ENCODE results near the gene KLHL29. TPM values are rescaled to one million over a fixed set of nuclear protein-coding genes. Genes with fewer than 3 reads are reported as not detected.
A peak's percentile ranks its signal among the peaks of the same experiment; 100 is the strongest.
"Not testable (repeated sequence)": the region's sequence is repeated elsewhere in the genome, so short reads cannot be mapped to it uniquely, and the experiment has no call there.

Gene KLHL29
- total and polyA plus RNA-seq, 7 experiments from 2014 or later = 0.59 to 6.5 (median 5.6) TPM

DNA sequence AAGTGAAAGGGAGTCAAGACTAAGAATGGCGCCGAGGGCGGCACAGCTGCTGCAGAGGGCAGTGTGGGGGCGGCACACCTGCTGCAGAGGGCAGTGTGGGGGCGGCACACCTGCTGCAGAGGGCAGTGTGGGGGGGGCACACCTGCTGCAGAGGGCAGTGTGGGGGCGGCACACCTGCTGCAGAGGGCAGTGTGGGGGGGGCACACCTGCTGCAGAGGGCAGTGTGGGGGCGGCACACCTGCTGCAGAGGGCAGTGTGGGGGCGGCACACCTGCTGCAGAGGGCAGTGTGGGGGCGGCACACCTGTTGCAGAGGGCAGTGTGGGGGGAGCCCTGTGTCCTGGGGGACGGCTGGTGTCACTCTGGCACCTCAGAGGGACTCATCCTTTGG, 36.9 kb upstream of the KLHL29 start:
- H3K36me3 Mint-ChIP-seq; H3K9me3 ChIP-seq (ENCODE audit: control insufficient read depth in 2 of 3, low read length in 3 of 3); H3K4me1 ChIP-seq (ENCODE audit: control insufficient read depth in 2 of 2, insufficient read depth in 2 of 2, low read length in 2 of 2); H3K36me3 ChIP-seq (ENCODE audit: control insufficient read depth in 2 of 3, insufficient read depth in 3 of 3, low read length in 3 of 3); H3K27ac Mint-ChIP-seq; DNase-seq; ATAC-seq; POLR2A ChIA-PET; H3K27me3 ChIP-seq (ENCODE audit: control insufficient read depth in 2 of 2, insufficient read depth in 2 of 2, low read length in 2 of 2); H3K27ac ChIP-seq (ENCODE audit: low read depth, low read length); H3K9me3 Mint-ChIP-seq; intact Hi-C loops (cut with micrococcal nuclease); H3K4me3 Mint-ChIP-seq; H3K4me3 ChIP-seq (ENCODE audit: low read length); H3K4me1 Mint-ChIP-seq: not testable (repeated sequence)
- peaks cover 7 to 33% (median 26%) of the 10 kb centered on the region in 5 donors for H3K27me3 Mint-ChIP-seq
- CTCF ChIA-PET = interaction anchor here (0.7 kb wide), 1 partner anchor 11 kb away, joined by 3 read pairs; no protein-coding TSS in a partner anchor

- H3K4me1 Mint-ChIP-seq = peaks cover 0 to 3% (median 0%) of the 10 kb centered on the region in 7 donors
- ATAC-seq = no peak
- Histone ChIP-seq H3K4me1 (ENCODE audit: control insufficient read depth in 2 of 2, insufficient read depth in 2 of 2, low read length in 2 of 2) (no peaks in the 10 kb centered on the region), H3K9me3 (ENCODE audit: control insufficient read depth in 2 of 3, low read length in 3 of 3) (no peaks in the 10 kb centered on the region), H3K27me3 (ENCODE audit: control insufficient read depth in 2 of 2, insufficient read depth in 2 of 2, low read length in 2 of 2) (no peaks in the 10 kb centered on the region), H3K27ac (ENCODE audit: low read depth, low read length) (no peak overlapping the region), H3K36me3 (ENCODE audit: control insufficient read depth in 2 of 3, insufficient read depth in 3 of 3, low read length in 3 of 3) (no peaks in the 10 kb centered on the region), H3K4me3 (ENCODE audit: low read length) (no peak overlapping the region)
- no peak overlapping the region for H3K27ac Mint-ChIP-seq
- H3K36me3 Mint-ChIP-seq = no peaks in the 10 kb centered on the region
- ChIA-PET CTCF (interaction anchor here (0.6 kb wide), 1 partner anchor 83 kb away, joined by 3 read pairs; no protein-coding TSS in a partner anchor), POLR2A (no interaction called here)
- intact Hi-C loops (cut with micrococcal nuclease) = no loop called here
- no peak overlapping the region for H3K4me3 Mint-ChIP-seq
- no peak for DNase-seq
- H3K9me3 Mint-ChIP-seq = peaks cover 0 to 1% (median 0%) of the 10 kb centered on the region in 11 donors
- peaks cover 18 to 44% (median 37%) of the 10 kb centered on the region in 5 donors for H3K27me3 Mint-ChIP-seq
These were observed 35.5 kb upstream of the KLHL29 start for GRCh38 chr2:23349508-23349907.

DNA sequence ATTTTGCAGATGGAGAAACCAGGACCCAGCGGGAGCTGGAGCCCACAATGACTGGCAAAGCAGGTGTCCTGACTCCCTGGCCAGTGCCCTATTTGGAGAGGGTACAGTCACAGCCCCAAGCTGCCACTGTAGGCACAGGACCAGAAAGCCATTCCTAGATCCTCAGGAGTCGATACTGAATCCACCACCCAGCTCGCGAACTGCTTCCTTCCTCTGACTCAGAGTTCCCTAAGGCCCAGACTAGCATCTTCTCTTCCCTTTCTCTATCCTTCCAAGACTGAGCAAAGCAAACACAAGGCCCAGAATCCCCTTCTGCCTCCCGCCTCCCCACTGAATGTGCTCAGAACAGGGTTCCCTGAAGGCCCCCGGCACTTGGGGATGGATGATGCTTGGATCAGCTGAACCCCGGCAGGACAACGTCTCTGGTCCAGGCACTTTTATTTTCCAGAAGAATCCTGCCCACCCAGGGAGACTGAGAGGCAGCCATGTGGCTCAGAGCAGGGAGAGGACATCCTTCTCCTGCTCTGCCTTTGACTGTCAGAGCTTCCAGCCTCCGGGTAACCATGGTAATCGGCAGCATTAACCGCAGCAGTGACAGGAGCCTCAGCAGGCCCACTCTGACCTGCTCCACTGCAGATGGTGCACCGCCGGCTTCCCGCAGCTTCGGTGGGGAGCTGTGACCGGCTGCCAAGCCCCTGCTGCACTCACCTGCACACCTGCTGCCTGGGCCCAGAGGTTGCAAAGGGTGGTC, 34.8 kb upstream of the KLHL29 start:
- Histone ChIP-seq H3K9me3 (ENCODE audit: control insufficient read depth in 2 of 3, low read length in 3 of 3) (no peaks in the 10 kb centered on the region), H3K4me1 (ENCODE audit: control insufficient read depth in 2 of 2, insufficient read depth in 2 of 2, low read length in 2 of 2) (no peaks in the 10 kb centered on the region), H3K36me3 (ENCODE audit: control insufficient read depth in 2 of 3, insufficient read depth in 3 of 3, low read length in 3 of 3) (no peaks in the 10 kb centered on the region), H3K27ac (ENCODE audit: low read depth, low read length) (no peak overlapping the region), H3K4me3 (ENCODE audit: low read length) (no peak overlapping the region), H3K27me3 (ENCODE audit: control insufficient read depth in 2 of 2, insufficient read depth in 2 of 2, low read length in 2 of 2) (no peaks in the 10 kb centered on the region)
- peaks cover 0 to 1% (median 0%) of the 10 kb centered on the region in 11 donors for H3K9me3 Mint-ChIP-seq
- CTCF ChIA-PET = interaction anchor here (0.6 kb wide), 1 partner anchor 84 kb away, joined by 3 read pairs; no protein-coding TSS in a partner anchor
- no peak overlapping the region for H3K4me3 Mint-ChIP-seq
- no peaks in the 10 kb centered on the region for H3K36me3 Mint-ChIP-seq
- peaks cover 0 to 3% (median 0%) of the 10 kb centered on the region in 7 donors for H3K4me1 Mint-ChIP-seq
- POLR2A ChIA-PET = no interaction called here
- no peak for ATAC-seq
- H3K27me3 Mint-ChIP-seq = peaks cover 21 to 44% (median 41%) of the 10 kb centered on the region in 5 donors
- H3K27ac Mint-ChIP-seq = peak overlapping the region in 1 of 9 donors; percentile 46
- DNase-seq = no peak
- intact Hi-C loops (cut with micrococcal nuclease) = loop anchor here in 1 of 2 donors (5.0 kb wide), 1 partner anchor 52 kb away; no protein-coding TSS in a partner anchor

GRCh38 chr2:23350792-23351355, 34.1 kb upstream of the KLHL29 start:
- H3K27ac ChIP-seq (ENCODE audit: low read depth, low read length) = no peak overlapping the region
- no peaks in the 10 kb centered on the region for H3K9me3 ChIP-seq (ENCODE audit: control insufficient read depth in 2 of 3, low read length in 3 of 3)
- no peak for DNase-seq
- ChIA-PET CTCF (interaction anchor here (0.6 kb wide), 1 partner anchor 492 kb away, joined by 5 read pairs; no protein-coding TSS in a partner anchor), POLR2A (no interaction called here)
- no peaks in the 10 kb centered on the region for H3K36me3 Mint-ChIP-seq
- H3K9me3 Mint-ChIP-seq = peaks cover 0 to 1% (median 0%) of the 10 kb centered on the region in 11 donors
- peaks cover 0 to 3% (median 0%) of the 10 kb centered on the region in 7 donors for H3K4me1 Mint-ChIP-seq
- no peak overlapping the region for H3K27ac Mint-ChIP-seq
- H3K4me1 ChIP-seq (ENCODE audit: control insufficient read depth in 2 of 2, insufficient read depth in 2 of 2, low read length in 2 of 2) = no peaks in the 10 kb centered on the region
- H3K4me3 ChIP-seq (ENCODE audit: low read length) = no peak overlapping the region
- H3K27me3 Mint-ChIP-seq = peaks cover 22 to 42% (median 40%) of the 10 kb centered on the region in 5 donors
- H3K36me3 ChIP-seq (ENCODE audit: control insufficient read depth in 2 of 3, insufficient read depth in 3 of 3, low read length in 3 of 3) = no peaks in the 10 kb centered on the region
- intact Hi-C loops (cut with micrococcal nuclease) = loop anchor here (1.0 to 5.0 kb wide), 2 partner anchors 29 to 51 kb away; no protein-coding TSS in a partner anchor
- no peak overlapping the region for H3K4me3 Mint-ChIP-seq
- no peaks in the 10 kb centered on the region for H3K27me3 ChIP-seq (ENCODE audit: control insufficient read depth in 2 of 2, insufficient read depth in 2 of 2, low read length in 2 of 2)
- no peak for ATAC-seq

GRCh38 chr2:23351388-23352141, 33.4 kb upstream of the KLHL29 start:
- intact Hi-C loops (cut with micrococcal nuclease) = loop anchor here (1.0 to 5.0 kb wide), 2 partner anchors 29 to 51 kb away; no protein-coding TSS in a partner anchor
- peak; percentile 70 for ATAC-seq
- no peaks in the 10 kb centered on the region for H3K9me3 ChIP-seq (ENCODE audit: control insufficient read depth in 2 of 3, low read length in 3 of 3)
- Mint-ChIP-seq H3K36me3 (peaks cover 0 to 3% (median 0%) of the 10 kb centered on the region in 5 donors), H3K9me3 (peaks cover 0 to 1% (median 0%) of the 10 kb centered on the region in 11 donors), H3K4me3 (peak overlapping the region in 2 of 10 donors; percentile 48 to 50), H3K27me3 (peaks cover 23 to 39% (median 35%) of the 10 kb centered on the region in 5 donors), H3K4me1 (peaks cover 0 to 3% (median 0%) of the 10 kb centered on the region in 7 donors), H3K27ac (no peak overlapping the region)
- DNase-seq = peak in 8 of 9 donors; percentile 17 to 62 (median 40)
- no peaks in the 10 kb centered on the region for H3K27me3 ChIP-seq (ENCODE audit: control insufficient read depth in 2 of 2, insufficient read depth in 2 of 2, low read length in 2 of 2)
- CTCF ChIA-PET = interaction anchor here (0.6 kb wide), 1 partner anchor 491 kb away, joined by 5 read pairs; no protein-coding TSS in a partner anchor
- POLR2A ChIA-PET = no interaction called here
- no peaks in the 10 kb centered on the region for H3K4me1 ChIP-seq (ENCODE audit: control insufficient read depth in 2 of 2, insufficient read depth in 2 of 2, low read length in 2 of 2)
- H3K4me3 ChIP-seq (ENCODE audit: low read length) = no peak overlapping the region
- no peaks in the 10 kb centered on the region for H3K36me3 ChIP-seq (ENCODE audit: control insufficient read depth in 2 of 3, insufficient read depth in 3 of 3, low read length in 3 of 3)
- no peak overlapping the region for H3K27ac ChIP-seq (ENCODE audit: low read depth, low read length)

GRCh38 chr2:23354554-23354953, 30.4 kb upstream of the KLHL29 start:
- no peaks in the 10 kb centered on the region for H3K4me1 ChIP-seq (ENCODE audit: control insufficient read depth in 2 of 2, insufficient read depth in 2 of 2, low read length in 2 of 2)
- peaks cover 0 to 3% (median 0%) of the 10 kb centered on the region in 7 donors for H3K4me1 Mint-ChIP-seq
- no peak overlapping the region for H3K27ac Mint-ChIP-seq
- no peaks in the 10 kb centered on the region for H3K27me3 ChIP-seq (ENCODE audit: control insufficient read depth in 2 of 2, insufficient read depth in 2 of 2, low read length in 2 of 2)
- POLR2A ChIA-PET = no interaction called here
- H3K9me3 Mint-ChIP-seq = peaks cover 0 to 1% (median 0%) of the 10 kb centered on the region in 11 donors
- intact Hi-C loops (cut with micrococcal nuclease) = loop anchor here in 1 of 2 donors (5.0 kb wide), 1 partner anchor 48 kb away; no protein-coding TSS in a partner anchor
- no peak overlapping the region for H3K4me3 ChIP-seq (ENCODE audit: low read length)
- H3K4me3 Mint-ChIP-seq = no peak overlapping the region
- DNase-seq = no peak
- peaks cover 0 to 3% (median 0%) of the 10 kb centered on the region in 5 donors for H3K36me3 Mint-ChIP-seq
- H3K27me3 Mint-ChIP-seq = peaks cover 28 to 38% (median 32%) of the 10 kb centered on the region in 5 donors
- H3K36me3 ChIP-seq (ENCODE audit: control insufficient read depth in 2 of 3, insufficient read depth in 3 of 3, low read length in 3 of 3) = no peaks in the 10 kb centered on the region
- H3K9me3 ChIP-seq (ENCODE audit: control insufficient read depth in 2 of 3, low read length in 3 of 3) = no peaks in the 10 kb centered on the region
- ATAC-seq = no peak
- H3K27ac ChIP-seq (ENCODE audit: low read depth, low read length) = no peak overlapping the region
- CTCF ChIA-PET = interaction anchor here (0.7 kb wide), 1 partner anchor 151 kb away, joined by 3 read pairs; no protein-coding TSS in a partner anchor

Data from naive thymus-derived CD4-positive, alpha-beta T cell (primary cell).